ENCODE measurements around the gene ZBTB47.

ZBTB47 gene

GRCh38 chr3:42710323-42711021, 57.0 kb downstream of the ZBTB47 start:
- no peak for DNase-seq (ENCODE audit: low read depth in 1 of 2, low spot score in 1 of 2)
- TF ChIP-seq JUND (IDR thresholded peaks at IDR 0.05; ENCODE audit: low read depth): no peak
- in situ Hi-C loops (cut with HindIII; ENCODE audit: low pct_unique_long_range_greater_than_20kb, low sequenced_read_pairs): no loop called here

GRCh38 chr3:42711491-42712343, 58.2 kb downstream of the ZBTB47 start:
- in situ Hi-C loops (cut with HindIII; ENCODE audit: low pct_unique_long_range_greater_than_20kb, low sequenced_read_pairs): no loop called here
- peak in 1 of 2 experiments; percentile 20 for DNase-seq (ENCODE audit: low read depth in 1 of 2, low spot score in 1 of 2)
- no peak for TF ChIP-seq JUND (IDR thresholded peaks at IDR 0.05; ENCODE audit: low read depth)

- in situ Hi-C loops (cut with HindIII; ENCODE audit: low pct_unique_long_range_greater_than_20kb, low sequenced_read_pairs): no loop called here
- no peak for DNase-seq (ENCODE audit: low read depth in 1 of 2, low spot score in 1 of 2)
- no peak for TF ChIP-seq JUND (IDR thresholded peaks at IDR 0.05; ENCODE audit: low read depth)
Observed at GRCh38 chr3:42712344-42712648, 58.8 kb downstream of the ZBTB47 start.

GRCh38 chr3:42712688-42713372, 59.3 kb downstream of the ZBTB47 start:
- in situ Hi-C loops (cut with HindIII; ENCODE audit: low pct_unique_long_range_greater_than_20kb, low sequenced_read_pairs): no loop called here
- DNase-seq (ENCODE audit: low read depth in 1 of 2, low spot score in 1 of 2): no peak
- no peak for TF ChIP-seq JUND (IDR thresholded peaks at IDR 0.05; ENCODE audit: low read depth)

GRCh38 chr3:42713747-42714146, 60.2 kb downstream of the ZBTB47 start:
- in situ Hi-C loops (cut with HindIII; ENCODE audit: low pct_unique_long_range_greater_than_20kb, low sequenced_read_pairs): no loop called here
- no peak for TF ChIP-seq JUND (IDR thresholded peaks at IDR 0.05; ENCODE audit: low read depth)
- DNase-seq (ENCODE audit: low read depth in 1 of 2, low spot score in 1 of 2): no peak

- no peak for DNase-seq (ENCODE audit: low read depth in 1 of 2, low spot score in 1 of 2)
- in situ Hi-C loops (cut with HindIII; ENCODE audit: low pct_unique_long_range_greater_than_20kb, low sequenced_read_pairs): no loop called here
- TF ChIP-seq JUND (IDR thresholded peaks at IDR 0.05; ENCODE audit: low read depth): no peak
Observed at GRCh38 chr3:42714171-42714852, 60.8 kb downstream of the ZBTB47 start.
